GM12872 (cell line): ENCODE results near the gene PPM1E.

Source experiments
- TF ChIP-seq, protein P1 (sequence below): IDR thresholded peaks from 3 replicates; pipeline ENCODE4 v1.5.1; 2011; ENCODE audit warnings: low read depth, mild to moderate bottlenecking, low read length, moderate library complexity; ENCODE audit not compliant: insufficient read depth

The PPM1E gene

GRCh38 chr17:58755577-58756245, at the start of gene PPM1E:
Gene PPM1E, plus strand, starts transcription at chr17:58755854.
- TF ChIP-seq, protein P1, sequence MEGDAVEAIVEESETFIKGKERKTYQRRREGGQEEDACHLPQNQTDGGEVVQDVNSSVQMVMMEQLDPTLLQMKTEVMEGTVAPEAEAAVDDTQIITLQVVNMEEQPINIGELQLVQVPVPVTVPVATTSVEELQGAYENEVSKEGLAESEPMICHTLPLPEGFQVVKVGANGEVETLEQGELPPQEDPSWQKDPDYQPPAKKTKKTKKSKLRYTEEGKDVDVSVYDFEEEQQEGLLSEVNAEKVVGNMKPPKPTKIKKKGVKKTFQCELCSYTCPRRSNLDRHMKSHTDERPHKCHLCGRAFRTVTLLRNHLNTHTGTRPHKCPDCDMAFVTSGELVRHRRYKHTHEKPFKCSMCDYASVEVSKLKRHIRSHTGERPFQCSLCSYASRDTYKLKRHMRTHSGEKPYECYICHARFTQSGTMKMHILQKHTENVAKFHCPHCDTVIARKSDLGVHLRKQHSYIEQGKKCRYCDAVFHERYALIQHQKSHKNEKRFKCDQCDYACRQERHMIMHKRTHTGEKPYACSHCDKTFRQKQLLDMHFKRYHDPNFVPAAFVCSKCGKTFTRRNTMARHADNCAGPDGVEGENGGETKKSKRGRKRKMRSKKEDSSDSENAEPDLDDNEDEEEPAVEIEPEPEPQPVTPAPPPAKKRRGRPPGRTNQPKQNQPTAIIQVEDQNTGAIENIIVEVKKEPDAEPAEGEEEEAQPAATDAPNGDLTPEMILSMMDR, result no peak

DNA sequence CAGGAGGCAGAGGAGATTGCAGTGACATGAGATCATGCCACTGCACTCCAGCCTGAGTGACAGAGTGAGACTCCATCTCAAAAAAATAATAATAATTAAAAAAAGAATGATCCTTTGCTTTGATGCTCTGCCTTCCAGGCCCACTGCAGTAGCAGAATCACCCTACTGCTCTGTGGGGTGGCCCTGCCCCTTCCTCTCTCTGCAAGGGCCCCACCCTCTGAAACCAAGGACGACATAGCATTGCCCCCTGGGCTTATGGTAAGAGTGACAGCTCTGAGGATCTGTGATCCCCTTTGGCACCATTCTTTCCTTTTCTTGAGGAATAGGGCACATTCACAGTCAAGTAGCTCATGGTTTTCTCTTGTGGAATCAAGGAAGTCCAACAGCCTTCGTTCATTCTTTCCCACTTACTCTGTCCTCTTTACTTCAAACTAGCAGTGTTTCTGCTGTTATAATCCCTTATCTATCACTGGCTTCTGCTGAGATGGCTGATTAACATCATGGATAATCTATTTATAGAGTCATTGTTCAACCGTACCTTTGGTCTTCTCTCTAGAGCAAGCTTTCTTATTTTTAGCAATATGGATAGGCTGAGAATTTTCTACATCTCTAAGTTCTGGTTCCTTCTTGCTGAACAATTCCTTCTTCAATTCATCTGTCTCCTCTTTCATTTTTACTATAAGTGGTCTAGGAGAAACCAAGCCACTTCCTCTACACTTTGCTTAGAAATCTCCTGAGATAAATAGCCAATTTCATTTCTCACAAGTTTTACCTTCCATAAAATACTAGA, 49.1 kb upstream of the PPM1E start:
- TF ChIP-seq, protein P1, result no peak

GRCh38 chr17:58710948-58711552, 44.6 kb upstream of the PPM1E start:
- TF ChIP-seq, protein P1, result peak; percentile 57

DNA sequence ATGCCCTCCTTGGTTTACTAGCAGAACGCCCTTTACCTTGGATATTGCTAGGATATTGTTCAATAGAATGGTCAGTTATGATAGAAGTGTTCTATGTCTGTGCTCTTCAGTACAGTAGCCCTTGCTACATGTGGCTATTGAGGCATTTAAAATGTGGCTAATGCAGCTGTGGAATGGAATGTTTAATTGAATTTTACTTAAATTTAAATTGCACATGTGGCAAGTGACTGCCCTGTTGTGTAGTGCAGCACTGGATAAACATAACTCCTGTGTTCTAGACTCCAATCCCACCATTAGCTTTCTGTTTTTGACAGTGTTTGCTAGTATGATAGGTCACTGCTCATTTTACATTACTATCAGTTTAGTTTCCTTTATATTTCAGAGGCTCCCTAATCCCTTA, 33.4 kb upstream of the PPM1E start:
- TF ChIP-seq, protein P1, result no peak

DNA sequence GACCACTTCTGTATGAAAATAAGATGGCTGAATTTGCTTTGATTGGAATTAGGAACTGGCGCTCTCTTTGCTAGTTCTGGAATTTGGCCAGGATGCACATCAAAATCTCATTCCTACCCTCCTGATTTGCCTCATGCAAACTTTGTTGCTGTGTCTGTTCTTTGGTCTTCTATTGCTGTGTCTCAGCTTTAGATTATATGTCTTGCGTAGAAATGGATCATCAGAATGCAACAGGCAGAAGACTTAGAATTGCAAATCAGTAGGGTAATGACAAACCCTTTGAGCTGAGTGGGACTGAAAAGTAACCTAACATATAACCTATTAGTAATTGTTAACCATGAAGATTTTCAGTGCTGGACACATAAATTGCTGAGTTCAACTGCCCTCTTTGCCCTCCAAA, 33.0 kb upstream of the PPM1E start:
- TF ChIP-seq, protein P1, result no peak

GRCh38 chr17:58728798-58729197, 26.9 kb upstream of the PPM1E start:
- TF ChIP-seq, protein P1, result no peak

DNA sequence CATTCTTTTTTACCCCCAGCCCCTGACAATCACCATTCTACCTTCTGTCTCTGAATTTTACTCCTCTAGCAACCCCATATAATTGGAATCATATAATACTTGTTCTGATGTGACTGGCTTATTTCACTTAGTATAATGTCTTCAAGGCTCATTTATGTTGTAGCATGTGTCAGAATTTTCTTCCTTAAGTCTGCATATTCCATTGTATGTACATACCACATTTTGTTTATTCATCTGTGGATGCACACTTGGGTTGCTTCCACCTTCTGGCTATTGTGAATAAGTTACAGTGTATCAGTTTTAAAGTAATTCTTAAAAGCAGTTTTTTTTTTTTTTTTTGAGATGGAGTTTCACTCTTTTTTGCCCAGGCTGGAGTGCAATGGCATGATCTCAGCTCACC, 24.7 kb upstream of the PPM1E start:
- TF ChIP-seq, protein P1, result no peak
